ENCODE results near the gene AP3S2.
"Not testable (repeated sequence)": the region's sequence is repeated elsewhere in the genome, so short reads cannot be mapped to it uniquely, and the experiment has no call there.

Gene AP3S2

DNA sequence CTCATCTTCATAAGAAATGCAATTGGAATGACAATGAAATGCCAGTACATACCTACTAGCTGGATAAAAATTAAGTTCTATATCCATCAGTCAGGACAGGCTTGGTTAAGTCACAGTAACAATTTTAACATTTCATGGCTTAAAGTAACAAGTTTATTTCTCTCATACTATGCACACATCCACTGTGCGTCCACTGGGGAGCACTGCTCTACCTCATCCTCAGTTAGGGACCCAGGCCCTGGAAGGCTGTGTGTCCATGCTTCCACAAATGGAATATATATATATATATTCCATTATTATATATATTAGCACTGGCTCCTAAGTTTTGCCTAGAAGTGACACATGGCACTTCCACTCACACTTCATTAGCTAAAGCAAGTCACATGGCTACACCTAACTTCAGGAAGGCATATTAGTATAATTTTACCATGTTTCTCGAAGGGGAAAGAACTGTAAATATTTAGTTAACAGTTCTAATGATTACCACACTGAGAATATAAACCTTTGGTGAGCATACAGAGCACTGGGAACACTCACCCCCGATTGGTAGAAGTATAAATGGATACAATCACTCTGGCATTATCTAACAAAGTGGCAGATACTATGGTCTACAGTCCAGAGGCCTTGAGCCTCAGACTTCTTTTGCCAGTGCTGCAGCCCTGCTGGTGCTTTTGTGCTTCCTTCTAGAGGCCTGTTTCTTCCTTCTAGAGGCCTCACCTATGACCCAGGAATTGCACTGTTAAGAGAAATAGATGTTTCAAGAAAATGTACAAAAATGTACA, 28.6 kb downstream of the AP3S2 start:
- no peak for DNase-seq (ENCODE audit: low read depth)

DNA sequence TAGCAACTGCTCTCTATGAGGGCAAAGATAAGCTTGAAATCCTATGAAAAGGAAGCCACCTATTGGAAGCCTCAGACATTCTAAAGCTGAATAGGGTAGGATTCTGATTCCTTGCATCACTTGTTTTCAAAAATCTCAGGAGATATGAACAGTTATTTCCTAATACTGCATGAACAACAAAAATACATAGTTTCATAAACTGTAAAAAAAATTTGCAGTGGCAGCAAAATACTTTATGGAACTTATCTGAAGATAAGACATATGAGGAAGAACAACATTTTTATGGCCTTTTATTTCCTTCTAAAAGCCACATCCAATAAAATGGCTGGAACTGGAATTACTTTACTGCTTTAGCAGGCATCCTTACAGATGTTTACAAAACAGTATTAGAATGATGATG, 29.9 kb downstream of the AP3S2 start:
- no peak for DNase-seq (ENCODE audit: low read depth)

DNA sequence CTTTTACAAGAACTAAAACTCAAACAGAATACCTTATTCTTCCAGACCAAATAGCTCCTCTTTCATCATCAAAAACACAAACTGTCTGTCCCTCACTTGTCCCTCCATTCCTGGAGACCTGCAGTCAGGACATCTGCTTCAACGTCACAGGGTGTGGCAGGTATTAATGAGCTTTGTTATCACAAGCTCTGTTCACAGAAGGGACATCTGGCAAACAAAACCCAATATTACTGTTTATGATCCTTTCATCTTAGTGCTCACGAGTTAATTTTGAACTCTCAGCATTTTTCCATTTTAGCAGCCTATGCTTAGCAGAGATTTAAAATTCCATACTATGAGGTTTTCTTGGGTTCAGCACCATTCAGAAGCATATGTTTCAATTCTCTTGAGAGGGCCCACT, 32.9 kb downstream of the AP3S2 start:
- DNase-seq (ENCODE audit: low read depth) = no peak

DNA sequence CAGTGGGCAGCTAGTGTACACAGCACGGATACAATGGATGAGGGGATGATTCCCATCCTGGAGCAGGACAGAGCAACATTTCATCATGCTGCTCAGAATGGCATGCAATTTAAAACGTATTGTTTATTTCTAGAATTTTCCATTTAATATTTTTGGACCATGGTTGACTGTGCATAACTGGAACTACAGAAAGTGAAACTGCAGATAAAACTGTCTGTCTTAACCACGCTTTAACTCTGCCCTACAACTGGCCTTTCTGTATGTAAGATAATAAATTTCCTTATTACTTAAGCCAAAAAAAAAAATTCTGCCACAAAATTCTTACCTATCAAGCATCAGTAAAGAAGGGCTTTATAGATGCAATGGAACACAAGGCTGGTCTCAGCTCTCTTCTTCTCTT, 33.4 kb downstream of the AP3S2 start:
- no peak for DNase-seq (ENCODE audit: low read depth)

DNA sequence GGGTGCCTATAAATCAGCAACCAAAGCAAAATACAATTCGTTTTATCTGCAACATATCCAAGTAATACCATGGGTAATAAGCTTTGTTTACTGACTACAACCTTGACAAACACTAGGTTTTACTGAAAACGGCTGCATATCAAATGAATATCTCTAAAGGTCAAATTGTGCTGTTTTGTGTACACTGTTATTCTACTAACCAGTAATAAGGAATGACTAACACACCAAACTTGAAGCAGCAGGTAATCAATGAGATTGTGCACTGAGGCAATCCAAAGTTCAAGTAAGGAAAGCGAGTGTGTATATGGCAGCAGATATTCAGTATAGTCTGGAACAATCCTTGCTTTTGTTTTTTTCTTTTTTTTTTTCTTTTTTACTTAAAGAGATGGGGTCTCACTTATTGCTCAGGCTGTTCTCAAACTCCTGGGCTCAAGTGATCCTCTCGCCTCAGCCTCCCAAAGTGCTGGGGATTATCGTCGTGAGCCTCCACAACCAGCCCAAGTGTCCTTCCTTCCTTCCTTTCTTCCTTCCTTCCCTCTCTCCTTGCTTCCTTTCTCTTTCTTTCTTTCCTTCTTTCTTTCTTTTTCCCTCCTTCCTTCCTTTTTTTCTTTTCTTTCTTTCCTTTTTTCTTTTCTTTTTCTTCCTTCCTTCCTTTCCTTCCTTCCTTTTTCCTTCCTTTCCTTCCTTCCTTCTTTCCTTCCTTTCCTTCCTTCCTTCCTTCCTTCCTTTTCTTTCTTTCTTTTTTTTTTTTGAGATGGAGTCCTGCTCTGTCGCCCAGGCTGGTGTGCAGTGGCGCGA, 34.9 kb downstream of the AP3S2 start:
- no peak for DNase-seq (ENCODE audit: low read depth)

DNA sequence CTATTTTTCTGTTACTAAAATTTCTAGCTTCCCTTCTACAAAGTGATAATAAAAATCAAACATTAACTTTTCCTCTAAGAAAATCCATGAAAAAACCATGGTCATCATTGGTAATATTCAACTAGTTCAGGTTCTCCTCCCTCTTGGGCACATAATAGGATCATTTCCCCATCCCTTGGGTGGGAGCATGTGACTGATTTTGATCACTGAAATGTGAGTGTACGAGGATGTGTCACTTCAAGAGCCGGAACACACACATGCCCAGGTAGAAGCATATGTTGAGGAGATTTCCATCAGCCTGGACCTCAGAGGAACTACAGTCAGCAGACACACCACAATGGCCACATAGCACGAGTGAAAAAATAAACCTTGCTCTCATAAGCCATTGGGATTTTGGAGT, 36.1 kb downstream of the AP3S2 start:
- DNase-seq (ENCODE audit: low read depth) = no peak

DNA sequence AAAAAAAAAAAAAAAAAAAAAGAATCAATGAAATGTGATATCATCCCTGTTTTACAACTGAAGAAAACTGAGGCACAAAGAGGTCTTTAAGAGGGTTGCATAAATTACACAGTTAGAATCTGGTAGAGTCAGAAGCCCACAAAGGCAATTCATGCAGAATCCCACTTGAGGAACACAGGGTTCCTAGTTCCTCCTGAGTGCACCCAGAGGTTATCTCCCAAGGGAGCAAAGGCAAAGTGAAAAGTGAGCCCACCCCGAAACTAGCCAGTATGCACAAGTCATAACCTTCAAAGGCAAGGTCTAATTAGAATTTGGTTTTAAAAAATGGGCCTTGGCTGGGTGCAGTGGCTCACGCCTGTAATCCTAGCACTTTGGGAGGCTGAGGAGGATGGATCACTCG, 37.8 kb downstream of the AP3S2 start:
- no peak for DNase-seq (ENCODE audit: low read depth)

DNA sequence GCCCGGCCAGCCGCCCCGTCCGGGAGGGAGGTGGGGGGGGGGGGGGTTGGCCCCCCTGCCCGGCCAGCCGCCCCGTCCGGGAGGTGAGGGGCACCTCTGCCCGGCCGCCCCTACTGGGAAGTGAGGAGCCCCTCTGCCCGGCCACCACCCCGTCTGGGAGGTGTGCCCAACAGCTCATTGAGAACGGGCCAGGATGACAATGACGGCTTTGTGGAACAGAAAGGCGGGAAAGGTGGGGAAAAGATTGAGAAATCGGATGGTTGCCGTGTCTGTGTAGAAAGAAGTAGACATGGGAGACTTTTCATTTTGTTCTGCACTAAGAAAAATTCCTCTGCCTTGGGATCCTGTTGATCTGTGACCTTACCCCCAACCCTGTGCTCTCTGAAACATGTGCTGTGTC, 38.9 kb downstream of the AP3S2 start:
- DNase-seq (ENCODE audit: low read depth) = not testable (repeated sequence)

DNA sequence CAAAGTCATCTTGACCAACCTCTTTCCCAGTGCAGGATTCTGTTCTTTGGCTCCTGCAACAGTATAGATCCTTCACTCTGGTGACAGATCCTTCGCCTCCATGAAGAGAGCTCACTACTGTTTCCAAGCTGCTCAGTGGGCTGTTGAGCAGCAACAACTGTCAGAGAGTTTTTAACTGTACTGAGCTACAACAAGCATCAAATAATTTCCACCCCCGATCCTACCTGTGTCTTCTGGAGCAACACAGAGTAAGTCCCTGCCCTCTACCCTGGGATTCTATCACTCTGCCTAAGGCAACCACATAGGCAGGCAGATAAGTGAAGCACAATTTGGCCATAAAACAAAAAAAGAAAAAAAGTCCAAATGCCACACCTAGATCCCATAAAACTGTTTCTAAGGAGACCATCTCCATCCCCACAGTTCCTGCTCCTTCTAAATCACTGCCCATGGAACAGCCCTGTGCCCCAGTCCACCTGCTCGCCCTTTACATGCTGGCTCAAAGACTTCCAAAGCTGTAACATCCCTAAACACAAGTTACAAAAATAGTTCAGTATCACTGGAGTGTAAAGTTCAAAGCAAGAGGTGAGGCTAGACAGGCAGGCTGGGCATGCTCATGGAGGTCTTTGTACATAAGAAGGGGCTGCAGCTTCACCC, 41.3 kb downstream of the AP3S2 start:
- no peak for DNase-seq (ENCODE audit: low read depth)

DNA sequence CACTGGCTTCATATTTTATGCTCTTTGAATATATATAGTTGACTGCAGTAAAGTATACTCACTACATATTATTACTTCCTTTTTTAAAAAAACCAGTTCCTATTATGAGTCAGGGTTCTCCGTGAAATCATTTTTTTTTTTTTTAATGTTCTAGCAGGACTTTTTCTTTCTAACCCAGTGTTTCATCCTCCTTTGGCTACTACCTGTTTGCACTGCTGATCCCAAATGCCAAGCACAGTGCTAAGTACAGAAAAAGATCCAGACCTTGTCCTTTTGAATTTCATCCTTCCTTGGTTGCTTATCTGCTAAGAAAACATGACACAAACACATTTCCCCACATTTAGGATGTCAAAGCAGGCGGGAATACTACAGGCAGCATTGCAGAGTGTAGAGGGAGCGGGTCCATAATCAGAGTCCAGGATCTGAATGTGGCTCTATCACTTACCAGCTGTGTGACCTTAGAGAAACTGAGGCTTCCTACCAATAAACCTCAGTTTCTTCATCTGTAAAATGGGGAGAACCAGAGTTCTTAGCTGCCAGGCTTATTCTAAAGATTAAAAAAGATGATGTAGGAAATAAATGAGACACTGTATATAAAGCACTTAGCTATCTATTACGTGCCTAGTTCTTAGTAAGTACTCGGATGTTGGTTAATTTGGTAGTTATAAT, 42.0 kb downstream of the AP3S2 start:
- no peak for DNase-seq (ENCODE audit: low read depth)

DNA sequence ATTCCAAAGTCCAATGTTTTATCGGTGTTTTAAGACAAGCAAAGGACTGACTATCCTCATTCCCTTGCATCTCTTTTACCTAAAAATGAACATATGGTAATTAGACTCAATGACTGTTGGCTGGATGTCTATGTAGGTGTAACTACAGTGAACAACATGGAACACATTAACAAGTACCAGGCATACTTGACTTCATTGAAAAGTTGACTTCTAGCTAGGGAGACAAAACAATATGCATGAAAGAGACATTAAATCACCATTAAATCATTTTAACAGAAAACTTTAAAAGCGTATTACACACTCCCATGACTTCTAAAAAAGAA, 44.9 kb downstream of the AP3S2 start:
- DNase-seq (ENCODE audit: low read depth) = no peak

DNA sequence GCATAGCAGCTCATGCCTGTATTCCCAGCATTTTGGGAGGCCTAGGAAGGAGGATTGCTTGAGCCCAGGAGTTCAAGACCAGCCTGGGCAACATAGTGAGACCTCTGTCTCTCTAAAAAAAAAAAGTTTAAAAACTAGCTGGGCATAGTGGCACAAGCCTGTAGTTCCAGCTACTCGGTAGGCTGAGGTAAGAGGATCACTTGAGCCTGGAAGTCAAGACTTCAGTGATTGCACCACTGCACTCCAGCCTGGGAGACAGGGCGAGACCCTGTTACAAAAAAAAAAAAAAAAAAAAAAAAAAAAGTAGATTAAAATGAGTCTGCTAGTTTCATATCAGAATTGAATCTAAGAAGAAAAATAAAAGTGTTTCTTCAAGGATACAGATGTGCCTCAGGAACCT, 46.7 kb downstream of the AP3S2 start:
- DNase-seq (ENCODE audit: low read depth) = no peak

DNA sequence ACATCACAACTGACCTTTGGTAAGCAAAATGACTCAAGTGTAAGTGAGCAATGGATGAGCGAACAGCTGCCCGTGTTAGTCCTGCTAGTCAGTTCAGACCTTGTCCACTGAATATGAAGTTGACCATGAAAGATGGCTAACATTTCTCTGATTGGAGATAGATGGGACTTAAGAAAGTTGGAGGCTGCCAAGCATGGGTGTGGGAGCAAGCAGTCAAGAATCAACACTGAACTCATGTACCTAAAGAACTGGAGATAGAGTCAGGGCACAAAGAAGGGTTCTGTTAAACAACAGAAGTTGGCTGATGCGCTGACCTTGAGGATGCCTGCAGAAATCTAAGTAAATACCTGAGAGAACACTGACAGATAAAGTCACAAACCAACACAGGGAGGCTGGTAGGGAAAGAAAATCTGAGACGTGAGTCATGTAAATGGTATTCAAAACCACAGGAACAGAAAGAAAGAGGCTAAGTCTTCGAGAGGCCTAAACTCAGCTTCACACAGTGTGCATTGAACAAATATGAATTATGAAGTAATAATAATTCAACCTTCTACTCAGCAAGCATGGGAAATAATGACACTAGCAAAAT, 48.4 kb downstream of the AP3S2 start:
- no peak for DNase-seq (ENCODE audit: low read depth)

DNA sequence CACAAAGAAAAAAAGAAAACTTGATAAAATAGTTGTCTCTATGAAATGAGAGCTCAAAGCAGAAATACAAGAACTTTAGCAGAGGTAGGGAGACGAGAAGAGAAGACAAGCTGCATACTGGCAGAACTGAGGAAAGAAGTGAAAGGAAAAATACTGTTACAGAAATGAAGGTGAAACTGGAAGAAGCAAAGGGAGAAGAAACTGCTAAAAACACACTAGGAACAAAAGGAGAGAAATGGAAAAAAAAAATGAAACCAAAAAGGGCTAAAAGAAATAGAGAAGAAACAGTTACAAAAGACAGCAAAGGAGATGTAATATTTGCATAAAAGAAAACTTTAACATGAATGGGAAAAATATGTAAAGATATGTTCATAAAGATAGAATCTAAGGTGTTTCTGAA, 51.8 kb downstream of the AP3S2 start:
- DNase-seq (ENCODE audit: low read depth) = no peak

DNA sequence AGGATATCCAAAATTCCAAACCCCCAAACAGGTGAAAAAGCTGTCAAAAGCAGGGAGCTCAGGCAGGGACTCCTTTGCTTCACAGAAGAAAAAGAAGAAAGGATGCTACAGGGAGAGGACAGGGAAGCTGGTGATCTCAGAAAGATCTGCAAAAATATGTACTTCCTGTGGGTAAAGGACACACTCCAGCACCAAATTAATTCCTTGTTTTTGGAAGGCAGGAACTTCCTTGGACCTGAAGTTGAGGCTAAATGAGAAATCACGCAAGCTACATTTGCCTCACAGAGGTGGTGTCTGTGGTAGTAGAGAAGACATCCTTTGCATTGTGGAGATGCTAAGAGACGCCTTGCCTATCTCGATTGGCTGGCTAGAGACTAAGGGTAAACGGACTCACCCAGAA, 52.5 kb downstream of the AP3S2 start:
- DNase-seq (ENCODE audit: low read depth) = no peak

DNA sequence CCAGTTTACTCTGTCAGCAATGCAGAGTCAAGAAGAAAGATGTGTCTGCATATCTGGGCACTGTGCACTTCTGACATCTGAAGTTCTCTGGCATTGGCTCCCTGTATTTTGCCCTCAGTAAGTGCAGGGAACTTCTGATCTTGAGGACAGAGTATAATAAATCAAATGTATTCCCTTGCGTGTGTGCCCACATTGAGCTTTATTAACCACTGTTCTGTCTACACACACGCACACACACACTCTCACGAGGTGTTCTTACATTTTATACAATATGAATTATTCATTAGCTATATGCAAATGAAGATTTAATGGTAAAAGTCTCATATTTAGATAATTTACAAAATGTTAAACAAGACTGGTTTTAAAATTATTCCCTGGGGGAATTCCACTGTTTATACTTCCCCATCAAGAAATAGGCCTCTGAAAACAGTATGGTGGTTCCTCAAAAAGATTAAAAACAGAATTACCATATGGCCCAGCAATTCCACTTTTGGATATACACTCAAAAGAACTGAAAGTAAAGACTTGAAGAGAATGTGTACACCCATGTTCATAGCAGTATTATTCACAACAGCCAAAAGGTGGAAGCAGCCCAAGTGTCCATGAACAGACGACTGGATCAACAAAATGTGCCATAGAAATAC, 54.5 kb downstream of the AP3S2 start:
- no peak for DNase-seq (ENCODE audit: low read depth)

DNA sequence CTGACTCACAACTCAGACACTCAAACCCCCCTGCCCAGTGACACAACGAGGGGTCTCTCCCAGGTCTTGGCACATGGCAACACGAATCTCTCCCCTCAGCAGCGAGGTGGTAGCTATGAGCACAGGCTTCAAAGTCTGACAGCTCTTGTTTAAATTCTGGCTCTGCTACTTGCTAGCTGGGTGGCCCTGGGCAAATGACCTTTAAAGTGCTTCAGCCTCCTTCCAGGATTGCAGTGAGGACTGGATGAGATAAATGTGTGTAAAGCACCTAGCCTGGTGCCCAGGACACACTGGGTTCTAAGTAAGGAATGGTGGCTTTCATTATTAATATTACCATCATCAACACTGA, 56.0 kb downstream of the AP3S2 start:
- no peak for DNase-seq (ENCODE audit: low read depth)

DNA sequence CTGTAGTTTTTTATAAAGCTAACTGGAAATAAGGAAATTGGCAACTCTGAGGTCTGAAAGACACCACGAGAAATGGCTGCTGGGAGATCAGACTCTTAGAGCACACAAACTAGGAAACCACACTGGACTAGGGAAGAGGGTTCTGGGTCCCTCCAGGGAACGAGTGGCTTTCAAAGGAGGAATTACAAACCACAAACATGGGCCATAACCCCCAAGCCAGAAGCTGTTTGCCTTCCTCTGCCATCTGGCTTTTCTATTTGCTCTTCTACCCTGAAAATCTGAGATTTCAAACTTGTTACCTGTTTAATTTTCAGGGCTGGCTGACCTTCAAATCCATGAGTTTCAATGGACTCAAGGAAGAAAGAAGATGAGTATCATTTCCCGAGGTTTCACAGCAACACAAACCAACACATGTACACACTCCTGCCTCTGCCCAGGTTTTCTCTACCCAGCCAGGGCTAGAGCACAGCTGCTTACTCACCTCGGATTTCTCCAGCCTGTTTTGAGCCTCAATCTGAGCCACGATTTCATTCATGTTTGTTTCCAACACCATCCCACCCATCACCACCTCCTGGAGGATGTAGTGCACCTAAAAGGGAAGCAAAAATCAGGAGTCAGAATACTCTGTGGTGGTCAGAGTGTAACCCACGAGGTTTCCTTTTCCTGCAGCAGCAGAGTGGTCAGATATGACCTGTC, 56.5 kb downstream of the AP3S2 start:
- DNase-seq (ENCODE audit: low read depth) = no peak

DNA sequence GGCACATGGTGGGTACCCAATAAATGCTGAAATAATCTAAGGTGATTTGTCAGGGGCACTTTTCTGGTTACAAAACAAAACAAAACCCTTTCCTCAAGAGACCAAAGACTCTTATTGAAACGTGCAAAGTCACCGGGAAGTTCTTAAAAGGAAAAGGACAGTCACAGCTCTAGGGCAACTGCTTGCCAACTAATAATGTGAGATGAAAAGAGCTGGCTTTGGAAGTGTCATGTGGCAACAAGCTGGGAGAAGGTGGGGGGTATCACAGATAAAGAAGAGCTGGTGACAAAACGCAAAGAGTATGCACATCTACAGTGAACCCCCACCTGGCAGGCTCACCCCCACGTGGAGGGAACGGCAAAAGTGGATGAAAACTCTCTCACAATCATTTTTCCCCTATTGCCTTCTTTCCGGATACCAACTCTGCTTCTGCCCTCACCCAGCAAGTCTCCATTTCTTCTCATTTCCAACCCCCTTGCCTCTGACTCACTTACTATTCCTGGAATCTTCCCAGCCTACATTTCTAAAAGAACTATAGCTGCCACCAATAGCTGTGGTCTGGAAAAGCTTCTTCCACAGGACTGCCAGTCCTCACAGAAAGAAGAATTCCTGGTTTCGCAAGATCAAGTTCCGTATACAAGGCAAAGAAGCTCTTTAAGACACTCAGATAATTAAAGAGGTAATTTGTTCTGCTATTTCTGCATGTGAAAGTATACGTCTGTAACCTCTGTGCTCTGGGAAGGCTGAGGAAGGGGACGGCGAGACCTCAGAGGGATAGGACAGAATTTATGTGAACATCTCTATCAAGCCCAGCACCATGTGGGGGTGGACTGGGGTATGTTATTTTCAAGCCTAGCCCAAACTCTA, 57.3 kb downstream of the AP3S2 start:
- DNase-seq (ENCODE audit: low read depth) = no peak

DNA sequence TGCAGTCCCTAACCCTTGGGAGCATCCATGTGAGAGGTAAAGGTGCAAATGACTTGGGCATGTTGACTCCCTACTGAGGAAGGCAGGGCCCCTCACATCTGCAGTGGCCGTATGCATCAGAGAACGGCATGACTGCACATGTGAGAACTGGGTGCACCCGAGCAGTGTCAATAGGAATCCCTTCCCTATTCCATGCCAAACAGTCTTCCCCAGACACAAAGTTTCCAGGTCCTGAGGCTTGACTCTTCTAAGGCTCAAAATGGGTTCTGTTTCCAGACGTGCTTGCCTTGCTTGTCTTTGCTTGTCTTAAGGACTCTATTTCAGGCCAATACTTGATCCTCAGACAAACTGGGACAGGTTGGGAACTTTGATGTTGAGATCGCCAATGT, 58.6 kb downstream of the AP3S2 start:
- no peak for DNase-seq (ENCODE audit: low read depth)
